Measurements from ENCODE around the gene PTBP2.

PTBP2 gene

GRCh38 chr1:96825231-96825630 is 103.6 kb downstream of the PTBP2 start:
- no peak for DNase-seq (ENCODE audit: low spot score)

DNA sequence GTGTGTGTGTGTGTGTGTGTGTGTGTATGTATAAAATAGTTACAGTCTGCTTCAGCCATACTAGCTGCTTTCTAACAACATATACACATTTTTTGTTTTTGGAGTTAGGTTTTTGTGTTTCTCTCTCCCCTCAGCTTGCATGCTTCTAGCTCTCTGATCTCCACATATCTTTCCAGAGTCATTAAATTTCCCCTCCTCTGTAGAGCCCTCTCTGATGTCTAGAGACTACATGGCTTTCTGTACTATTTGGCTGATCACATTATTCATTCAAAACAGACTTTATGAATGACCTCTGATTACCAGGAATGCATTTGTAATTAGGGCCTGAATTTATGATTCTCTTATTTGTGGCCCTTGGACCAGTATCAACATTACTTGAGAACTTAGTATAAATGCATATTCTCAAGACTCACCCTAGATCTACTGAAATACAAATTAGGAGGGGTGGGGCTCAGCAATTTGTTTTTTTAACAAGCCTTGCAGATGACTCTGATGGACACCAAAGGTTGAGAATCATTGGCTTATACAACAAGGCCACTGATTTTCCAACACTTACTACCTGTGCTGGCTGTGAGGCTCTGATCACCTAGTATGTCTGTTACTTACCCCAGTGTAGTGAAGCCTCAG is 104.5 kb downstream of the PTBP2 start:
- no peak for DNase-seq (ENCODE audit: low spot score)

DNA sequence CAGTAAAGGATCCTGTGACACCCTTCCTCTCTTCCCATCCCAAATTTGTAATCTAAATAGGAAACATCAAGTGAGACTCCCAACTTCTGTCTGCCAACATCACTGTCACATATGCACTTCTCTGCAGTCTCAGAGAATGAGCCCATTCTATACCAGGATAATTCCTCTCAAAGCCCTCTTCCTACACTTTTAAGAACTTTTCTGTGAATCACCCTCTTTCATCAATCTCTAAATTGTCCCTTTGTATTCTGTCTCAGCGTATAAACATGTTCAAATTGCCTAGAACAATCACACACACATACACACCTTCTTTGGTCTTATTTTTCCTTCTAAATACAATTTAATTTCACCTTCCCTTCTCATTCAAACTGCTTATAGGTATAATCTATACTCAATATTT is 111.8 kb downstream of the PTBP2 start:
- DNase-seq (ENCODE audit: low spot score): no peak

DNA sequence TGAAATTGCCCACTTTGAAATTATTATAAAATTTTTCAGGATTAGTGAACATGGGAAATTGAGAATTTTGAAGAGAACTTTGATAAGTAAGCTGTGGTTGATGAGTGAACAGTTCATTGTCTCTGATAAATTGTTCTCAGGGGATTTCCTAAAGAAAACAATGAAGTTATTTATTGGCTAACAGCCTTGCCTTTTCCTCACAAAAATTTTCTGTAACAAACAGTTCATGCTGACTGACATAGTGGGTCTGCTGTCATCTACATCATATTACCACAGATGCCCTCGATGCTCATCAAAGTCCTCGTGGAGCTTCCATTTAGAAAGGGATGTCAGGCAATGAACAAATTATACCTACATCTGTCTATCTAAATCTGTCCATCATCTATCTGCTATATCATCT is 113.4 kb downstream of the PTBP2 start:
- DNase-seq (ENCODE audit: low spot score): no peak

DNA sequence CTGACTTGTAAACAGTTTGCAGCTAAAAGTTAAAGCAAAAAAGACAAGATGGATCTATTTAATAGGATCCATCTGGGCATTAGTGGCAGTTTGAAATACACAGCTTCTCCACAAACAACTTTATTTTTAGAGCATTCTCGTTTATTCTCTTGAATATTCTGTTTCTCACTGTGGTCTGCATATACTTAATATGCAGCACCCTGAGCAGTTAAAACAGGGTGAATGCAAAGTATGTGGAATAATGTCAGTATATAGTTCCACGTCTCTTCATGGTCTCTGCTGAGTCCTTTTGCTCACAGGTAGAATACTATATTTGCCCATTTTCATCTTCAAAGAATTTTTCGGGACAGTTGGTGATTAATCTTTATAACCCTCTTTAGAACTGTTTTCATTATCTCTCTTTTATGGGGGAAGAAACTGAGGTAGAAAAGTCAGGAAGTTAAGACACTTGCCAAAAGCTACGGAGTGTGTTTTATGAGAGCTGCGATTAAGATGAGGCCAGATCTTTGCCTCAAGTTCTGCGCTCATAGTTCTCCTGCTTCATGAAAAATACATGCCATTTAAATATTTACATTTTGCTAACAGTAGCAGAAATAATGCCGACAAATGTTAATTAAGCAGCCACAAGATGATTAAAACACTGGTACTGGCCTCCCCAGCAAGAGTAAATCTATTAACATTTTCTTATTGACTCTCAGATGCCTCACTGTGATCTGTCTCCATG is 115.6 kb downstream of the PTBP2 start:
- DNase-seq (ENCODE audit: low spot score): no peak

- no peak for DNase-seq (ENCODE audit: low spot score)
Measured at GRCh38 chr1:96837781-96838216, 116.2 kb downstream of the PTBP2 start.

- DNase-seq (ENCODE audit: low spot score): no peak
Measured at GRCh38 chr1:96840396-96840795, 118.8 kb downstream of the PTBP2 start.

DNA sequence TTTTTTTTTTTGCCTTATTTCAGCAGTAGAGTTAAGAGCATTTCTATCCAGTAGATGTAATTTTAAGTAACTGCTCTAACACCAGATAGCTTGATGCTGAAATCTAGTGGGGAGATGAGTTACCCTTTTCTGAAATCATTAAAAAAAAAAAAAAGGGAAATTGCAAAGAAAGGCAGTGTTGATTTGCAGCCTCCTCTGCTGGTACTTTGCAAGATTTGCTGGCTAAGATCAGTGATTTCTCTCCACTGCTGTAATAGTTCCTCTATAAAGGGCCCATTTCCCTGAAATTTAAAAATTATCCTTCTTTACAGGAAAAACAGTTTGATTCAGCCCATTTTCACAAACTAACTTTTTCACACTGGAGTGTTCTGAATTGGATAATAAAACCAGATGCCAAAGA is 120.6 kb downstream of the PTBP2 start:
- no peak for DNase-seq (ENCODE audit: low spot score)

- DNase-seq (ENCODE audit: low spot score): peak; percentile 37
Measured at GRCh38 chr1:96843196-96843595, 121.6 kb downstream of the PTBP2 start.

- no peak for DNase-seq (ENCODE audit: low spot score)
Measured at GRCh38 chr1:96843601-96844000, 122.0 kb downstream of the PTBP2 start.

GRCh38 chr1:96845464-96845863 is 123.9 kb downstream of the PTBP2 start:
- peak; percentile 31 for DNase-seq (ENCODE audit: low spot score)

GRCh38 chr1:96861836-96862235 is 140.3 kb downstream of the PTBP2 start:
- DNase-seq (ENCODE audit: low spot score): no peak

- no peak for DNase-seq (ENCODE audit: low spot score)
Measured at GRCh38 chr1:96863449-96863848, 141.9 kb downstream of the PTBP2 start.
